GM23338 (cell line): ENCODE data around the gene ARL2BP. TPM values are rescaled to one million over a fixed set of nuclear protein-coding genes. Genes with fewer than 3 reads are reported as not detected.

Experiments
- ATAC-seq: fragments of 200-7000 bp; cut with Tn5 transposase; 3 replicates; pipeline ENCODE4 v1.9.1; 2020
- DNase-seq: peaks from one replicate; pipeline ENCODE4 v3.0.0-alpha.2; 2015; ENCODE audit warnings: low spot score
- H2AFZ ChIP-seq: fragments of 200-600 bp; sonication (generic); 2 replicates; pipeline ENCODE4 v1.8.0; 2016; ENCODE audit warnings: antibody characterized with exemption, mild to moderate bottlenecking, moderate library complexity
- H3F3A ChIP-seq: fragments of 200-600 bp; sonication (generic); replicated peaks from 2 replicates; pipeline ENCODE4 v1.8.0; 2017; ENCODE audit warnings: antibody characterized with exemption, mixed run types, low read depth
- H3K27ac ChIP-seq: fragments of 200-600 bp; sonication (generic); 2 replicates; pipeline ENCODE4 v1.6.1; 2016; ENCODE audit warnings: low read depth
- H3K27me3 ChIP-seq: fragments of 200-600 bp; sonication (generic); 2 replicates; pipeline ENCODE4 v1.8.0; 2016; ENCODE audit warnings: mild to moderate bottlenecking, mixed run types, moderate library complexity; ENCODE audit not compliant: insufficient read depth
- H3K36me3 ChIP-seq: fragments of 200-600 bp; sonication (generic); 2 replicates; pipeline ENCODE4 v1.8.0; 2016; ENCODE audit warnings: mild to moderate bottlenecking; ENCODE audit not compliant: insufficient read depth
- H3K4me1 ChIP-seq: fragments of 200-600 bp; sonication (generic); 2 replicates; pipeline ENCODE4 v1.8.0; 2016; ENCODE audit warnings: mild to moderate bottlenecking, moderate library complexity; ENCODE audit not compliant: insufficient read depth
- H3K4me2 ChIP-seq: fragments of 200-600 bp; sonication (generic); 2 replicates; pipeline ENCODE4 v1.7.1; 2017; ENCODE audit warnings: mixed run types
- H3K4me3 ChIP-seq: fragments of 200-600 bp; sonication (generic); 2 replicates; pipeline ENCODE4 v1.6.1; 2016; ENCODE audit warnings: mixed run types
- H3K79me2 ChIP-seq: fragments of 200-600 bp; sonication (generic); replicated peaks from 2 replicates; pipeline ENCODE4 v1.8.0; 2017; ENCODE audit warnings: mild to moderate bottlenecking; ENCODE audit not compliant: insufficient read depth
- H3K9me2 ChIP-seq: fragments of 200-600 bp; sonication (generic); 2 replicates; pipeline ENCODE4 v1.8.0; 2017; ENCODE audit not compliant: insufficient read depth
- H4K20me1 ChIP-seq: fragments of 200-600 bp; sonication (generic); replicated peaks from 2 replicates; pipeline ENCODE4 v1.8.0; 2017; ENCODE audit warnings: mild to moderate bottlenecking; ENCODE audit not compliant: insufficient read depth
- H3K27ac Mint-ChIP-seq: 2 replicates; pipeline ENCODE4 v1.8.0; 2020; ENCODE audit warnings: inconsistent platforms, mild to moderate bottlenecking, moderate library complexity, mixed read lengths
- H3K27me3 Mint-ChIP-seq: 3 replicates; pipeline ENCODE4 v1.8.0; 2022; ENCODE audit warnings: low read depth, mild to moderate bottlenecking, moderate library complexity, mixed read lengths, inconsistent platforms; ENCODE audit not compliant: insufficient read depth, poor library complexity
- H3K36me3 Mint-ChIP-seq: 3 replicates; pipeline ENCODE4 v1.8.0; 2021; ENCODE audit warnings: low read depth, mild to moderate bottlenecking, inconsistent platforms, moderate library complexity, mixed read lengths
- H3K4me1 Mint-ChIP-seq: 3 replicates; pipeline ENCODE4 v1.8.0; 2020; ENCODE audit warnings: mild to moderate bottlenecking, inconsistent platforms, mixed read lengths
- H3K4me3 Mint-ChIP-seq: 3 replicates; pipeline ENCODE4 v1.8.0; 2021; ENCODE audit warnings: moderate library complexity, mild to moderate bottlenecking, inconsistent platforms, mixed read lengths
- H3K9me3 Mint-ChIP-seq: 3 replicates; pipeline ENCODE4 v1.8.0; 2020; ENCODE audit warnings: moderate library complexity, mild to moderate bottlenecking, inconsistent platforms, mixed read lengths
- CREB1 ChIP-seq: fragments of 250-450 bp; sonication (Bioruptor Pico); IDR thresholded peaks from 2 replicates; pipeline ENCODE4 v1.5.0; 2020; ENCODE audit warnings: low read depth, mild to moderate bottlenecking, moderate library complexity
- ETS1 ChIP-seq: IDR thresholded peaks from 2 replicates; pipeline ENCODE4 v1.6.1; 2016; ENCODE audit warnings: antibody characterized with exemption
- EZH2 ChIP-seq: fragments of 200-600 bp; sonication (generic); IDR thresholded peaks from one replicate; pipeline ENCODE4 v1.8.0; 2017; ENCODE audit warnings: antibody characterized with exemption, mild to moderate bottlenecking, low read depth; ENCODE audit not compliant: unreplicated experiment
- JUNB ChIP-seq: IDR thresholded peaks from one replicate; pipeline ENCODE4 v1.6.1; 2016; ENCODE audit warnings: antibody characterized with exemption; ENCODE audit not compliant: unreplicated experiment
- NANOG ChIP-seq: IDR thresholded peaks from 2 replicates; pipeline ENCODE4 v1.6.1; 2016; ENCODE audit warnings: antibody characterized with exemption, borderline replicate concordance
- REST ChIP-seq: IDR thresholded peaks from one replicate; pipeline ENCODE4 v1.6.1; 2018; ENCODE audit warnings: antibody characterized with exemption; ENCODE audit not compliant: unreplicated experiment
- STAT1 ChIP-seq: IDR thresholded peaks from one replicate; pipeline ENCODE4 v1.6.1; 2016; ENCODE audit warnings: antibody characterized with exemption; ENCODE audit not compliant: unreplicated experiment
- ZNF331 ChIP-seq: fragments of 250-450 bp; sonication (Bioruptor Pico); IDR thresholded peaks from 2 replicates; pipeline ENCODE4 v1.5.0; 2020; ENCODE audit warnings: low read depth, mild to moderate bottlenecking, moderate library complexity
- polyA plus RNA-seq: library from polyadenylated mRNA; unstranded; fragments of >200 nt; fragmentation: Nextera tagmentation; extraction: Ambion mirVana; gene quantifications from 2 replicates; pipeline ENCODE4 v1.2.1, GENCODE V29; 2016
- total RNA-seq: library from RNA; depleted of rRNA; stranded (reverse); fragments of >200 nt; shearing (Covaris generic); gene quantifications from 2 replicates; pipeline ENCODE4 v1.2.3, GENCODE V29; 2014

ARL2BP gene
- total and polyA plus RNA-seq, 2 experiments from 2014 or later = 10.3 to 13.4 TPM

- ATAC-seq (no peak), DNase-seq (no peak)
- Histone ChIP-seq H3K27me3 (no peaks in the 10 kb centered on the region), H3K4me2 (no peak overlapping the region), H4K20me1 (no peaks in the 10 kb centered on the region), H3K4me1 (peaks cover 7% of the 10 kb centered on the region), H3K27ac (no peak overlapping the region), H3K4me3 (no peak overlapping the region), H3K9me2 (no peaks in the 10 kb centered on the region), H3K36me3 (no peaks in the 10 kb centered on the region), H2AFZ (no peak overlapping the region), H3F3A (no peaks in the 10 kb centered on the region), H3K79me2 (no peaks in the 10 kb centered on the region)
- H3K36me3 Mint-ChIP-seq = no peaks in the 10 kb centered on the region
- peaks cover 13% of the 10 kb centered on the region for H3K4me1 Mint-ChIP-seq
- no peak overlapping the region for H3K27ac Mint-ChIP-seq
- no peaks in the 10 kb centered on the region for H3K9me3 Mint-ChIP-seq
- H3K4me3 Mint-ChIP-seq = no peak overlapping the region
- H3K27me3 Mint-ChIP-seq = peaks cover 6% of the 10 kb centered on the region
- no peak for TF ChIP-seq EZH2
- no peak for TF ChIP-seq ETS1
- no peak for TF ChIP-seq ZNF331
- no peak for TF ChIP-seq NANOG
- no peak for TF ChIP-seq REST
- TF ChIP-seq JUNB = no peak
- no peak for TF ChIP-seq STAT1
Measured at GRCh38 chr16:57258226-57258909, 13.3 kb downstream of the ARL2BP start.

- Histone ChIP-seq H3F3A (no peaks in the 10 kb centered on the region), H4K20me1 (no peaks in the 10 kb centered on the region), H3K79me2 (no peaks in the 10 kb centered on the region), H3K4me2 (no peak overlapping the region), H3K36me3 (no peaks in the 10 kb centered on the region), H3K4me1 (peaks cover 7% of the 10 kb centered on the region), H3K9me2 (no peaks in the 10 kb centered on the region), H2AFZ (no peak overlapping the region), H3K4me3 (no peak overlapping the region), H3K27ac (no peak overlapping the region), H3K27me3 (no peaks in the 10 kb centered on the region)
- Mint-ChIP-seq H3K4me3 (no peak overlapping the region), H3K27me3 (peaks cover 6% of the 10 kb centered on the region), H3K27ac (no peak overlapping the region), H3K4me1 (peaks cover 13% of the 10 kb centered on the region), H3K9me3 (no peaks in the 10 kb centered on the region), H3K36me3 (no peaks in the 10 kb centered on the region)
- no peak for ATAC-seq
- no peak for DNase-seq
- no peak for TF ChIP-seq REST
- TF ChIP-seq JUNB = no peak
- no peak for TF ChIP-seq CREB1 (CRISPR knock-in tag)
- no peak for TF ChIP-seq STAT1
- TF ChIP-seq ETS1 = no peak
- no peak for TF ChIP-seq NANOG
Measured at GRCh38 chr16:57258910-57259475, 13.9 kb downstream of the ARL2BP start.
